Endodermal cell (in vitro differentiated cells): ENCODE data around the gene FRMPD4. TPM values are rescaled to one million over a fixed set of nuclear protein-coding genes. Genes with fewer than 3 reads are reported as not detected.

Source experiments
- DNase-seq: peaks from one replicate; pipeline ENCODE4 v3.0.0-alpha.2; 2017
- H3K27ac ChIP-seq: 2 replicates; pipeline ENCODE4 v1.5.1; 2013; ENCODE audit warnings: mild to moderate bottlenecking, low read depth, low read length, moderate library complexity
- H3K27me3 ChIP-seq: 2 replicates; pipeline ENCODE4 v1.6.1; 2013; ENCODE audit warnings: mild to moderate bottlenecking, low read length, moderate library complexity; ENCODE audit not compliant: insufficient read depth, control insufficient read depth, poor library complexity, severe bottlenecking
- H3K36me3 ChIP-seq: 2 replicates; pipeline ENCODE4 v1.7.0; 2013; ENCODE audit warnings: mild to moderate bottlenecking, low read length, moderate library complexity; ENCODE audit not compliant: control insufficient read depth, insufficient read depth
- H3K4me1 ChIP-seq: one replicate; pipeline ENCODE4 v1.7.0; 2013; ENCODE audit warnings: low read length; ENCODE audit not compliant: control insufficient read depth, insufficient read depth
- H3K4me3 ChIP-seq: 2 replicates; pipeline ENCODE4 v1.5.1; 2013; ENCODE audit warnings: mild to moderate bottlenecking, low read length, moderate library complexity
- H3K9ac ChIP-seq: 2 replicates; pipeline ENCODE4 v1.6.1; 2013; ENCODE audit warnings: mild to moderate bottlenecking, low read length, moderate library complexity; ENCODE audit not compliant: poor library complexity, severe bottlenecking; ENCODE audit errors: extremely low read depth
- H3K9me3 ChIP-seq: 2 replicates; pipeline ENCODE4 v1.6.1; 2013; ENCODE audit warnings: mild to moderate bottlenecking, low read length, moderate library complexity; ENCODE audit not compliant: control insufficient read depth
- H3K27ac Mint-ChIP-seq: 2 replicates; pipeline ENCODE4 v1.8.0; 2020; ENCODE audit warnings: mixed read lengths
- H3K27me3 Mint-ChIP-seq: 2 replicates; pipeline ENCODE4 v1.8.0; 2021; ENCODE audit warnings: mild to moderate bottlenecking, mixed read lengths; ENCODE audit not compliant: insufficient read depth
- H3K36me3 Mint-ChIP-seq: 2 replicates; pipeline ENCODE4 v1.8.0; 2020; ENCODE audit warnings: low read depth, mixed read lengths
- H3K4me1 Mint-ChIP-seq: 2 replicates; pipeline ENCODE4 v1.8.0; 2020; ENCODE audit warnings: mixed read lengths
- H3K4me3 Mint-ChIP-seq: 2 replicates; pipeline ENCODE4 v1.8.0; 2020; ENCODE audit warnings: mild to moderate bottlenecking, moderate library complexity, mixed read lengths
- H3K9me3 Mint-ChIP-seq: 2 replicates; pipeline ENCODE4 v1.8.0; 2020; ENCODE audit warnings: mild to moderate bottlenecking, mixed read lengths
- CTCF ChIP-seq: fragments of 200-600 bp; sonication (generic); conservative IDR thresholded peaks from 2 replicates; pipeline ENCODE4 v1.5.0; 2021; ENCODE audit warnings: antibody characterized with exemption, mild to moderate bottlenecking
- WGBS, 2 experiments: methylation state at CpG; one replicate each; pipeline versions ENCODE4 v1.1.5 to v1.1.7; 2013; ENCODE audit warnings: missing lambda C conversion rate in 2 of 2, mixed read lengths in 1 of 2; ENCODE audit not compliant: insufficient coverage in 1 of 2, insufficient read length in 1 of 2; 5-methylcytosine and 5-hydroxymethylcytosine counted together
- total RNA-seq, 2 donors: library from RNA; stranded (reverse); fragmentation: NEBNext Ultra II Directional in 1 of 2; extraction: Animal tissue kit (Norgen Biotek cat#: 25700) in 1 of 2; gene quantifications; 2 replicates in 1 of 2; 3 replicates in 1 of 2; pipeline ENCODE4 v1.2.1, GENCODE V29; 2021

FRMPD4 gene
- total RNA-seq, 2 donors from 2014 or later = 0.09 to 0.81 TPM

GRCh38 chrX:12648995-12649394, 510.7 kb downstream of the FRMPD4 start:
- H3K4me3 Mint-ChIP-seq = no peak overlapping the region
- no peak overlapping the region for H3K9ac ChIP-seq
- H3K9me3 Mint-ChIP-seq = peaks cover 62% of the 10 kb centered on the region
- WGBS, 2 experiments = 90 to 94% methylated on average over 3 to 5 of the region's 5 CpGs
- H3K9me3 ChIP-seq = no peaks in the 10 kb centered on the region
- no peak overlapping the region for H3K27ac Mint-ChIP-seq
- no peaks in the 10 kb centered on the region for H3K4me1 Mint-ChIP-seq
- H3K4me1 ChIP-seq = no peaks in the 10 kb centered on the region
- no peaks in the 10 kb centered on the region for H3K27me3 ChIP-seq
- no peaks in the 10 kb centered on the region for H3K36me3 ChIP-seq
- no peak overlapping the region for H3K4me3 ChIP-seq
- H3K27me3 Mint-ChIP-seq = no peaks in the 10 kb centered on the region
- H3K27ac ChIP-seq = no peak overlapping the region
- DNase-seq = no peak
- H3K36me3 Mint-ChIP-seq = no peaks in the 10 kb centered on the region
- no peak for TF ChIP-seq CTCF

GRCh38 chrX:12657433-12657832, 519.2 kb downstream of the FRMPD4 start:
- no peak overlapping the region for H3K27ac ChIP-seq
- H3K36me3 ChIP-seq = no peaks in the 10 kb centered on the region
- no peak overlapping the region for H3K4me3 ChIP-seq
- no peak for DNase-seq
- Mint-ChIP-seq H3K4me3 (no peak overlapping the region), H3K36me3 (no peaks in the 10 kb centered on the region), H3K27ac (no peak overlapping the region), H3K4me1 (no peaks in the 10 kb centered on the region), H3K9me3 (peaks cover 34% of the 10 kb centered on the region), H3K27me3 (no peaks in the 10 kb centered on the region)
- TF ChIP-seq CTCF = no peak
- H3K9me3 ChIP-seq = no peaks in the 10 kb centered on the region
- 94% methylated on average over 1 of the region's 1 CpG; no CpG with 5 or more reads in 1 of the 2 experiments for WGBS, 2 experiments
- H3K4me1 ChIP-seq = no peaks in the 10 kb centered on the region
- H3K9ac ChIP-seq = no peak overlapping the region
- no peaks in the 10 kb centered on the region for H3K27me3 ChIP-seq

GRCh38 chrX:12657881-12658280, 519.6 kb downstream of the FRMPD4 start:
- no peaks in the 10 kb centered on the region for H3K4me1 Mint-ChIP-seq
- no peak for DNase-seq
- 73% methylated on average over 1 of the region's 1 CpG; no CpG with 5 or more reads in 1 of the 2 experiments for WGBS, 2 experiments
- TF ChIP-seq CTCF = no peak
- Histone ChIP-seq H3K4me1 (no peaks in the 10 kb centered on the region), H3K4me3 (no peak overlapping the region), H3K9ac (no peak overlapping the region), H3K36me3 (no peaks in the 10 kb centered on the region), H3K27me3 (no peaks in the 10 kb centered on the region), H3K9me3 (no peaks in the 10 kb centered on the region), H3K27ac (no peak overlapping the region)
- H3K27me3 Mint-ChIP-seq = no peaks in the 10 kb centered on the region
- H3K9me3 Mint-ChIP-seq = peaks cover 35% of the 10 kb centered on the region
- no peak overlapping the region for H3K27ac Mint-ChIP-seq
- H3K36me3 Mint-ChIP-seq = no peaks in the 10 kb centered on the region
- no peak overlapping the region for H3K4me3 Mint-ChIP-seq
